Measurements from ENCODE around the gene AHI1. TPM values are rescaled to one million over a fixed set of nuclear protein-coding genes. Genes with fewer than 3 reads are reported as not detected.

The AHI1 gene
- total and polyA plus RNA-seq, 2 of the 13 experiments (the other 11 are each of a cell fraction or from before 2014, with no cell fraction given), result 7.2 to 18.6 TPM

- TF ChIP-seq PRDM15 (CRISPR knock-in tag; IDR thresholded peaks at IDR 0.05) (no peak), JUNB (CRISPR knock-in tag; IDR thresholded peaks at IDR 0.05; ENCODE audit: borderline replicate concordance) (no peak), ZNF800 (CRISPR knock-in tag; IDR thresholded peaks at IDR 0.05) (no peak), DNMT3B (CRISPR knock-in tag; conservative IDR thresholded peaks at IDR 0.05) (no peak), GABPA (IDR thresholded peaks at IDR 0.05; ENCODE audit: low read depth, low read length) (no peak), GABPA (CRISPR knock-in tag; IDR thresholded peaks at IDR 0.05; ENCODE audit: low read depth) (no peak)
These were observed 173.0 kb downstream of the AHI1 start (continued) for GRCh38 chr6:135324531-135324930.

- H2AFZ ChIP-seq (ENCODE audit: low read length), result no peak overlapping the region
- no peaks in the 10 kb centered on the region for H3K27me3 ChIP-seq (ENCODE audit: control insufficient read depth in 1 of 2, insufficient read depth in 2 of 2, low read length in 2 of 2)
- no peaks in the 10 kb centered on the region for H4K20me1 ChIP-seq (ENCODE audit: insufficient read depth, low read length)
- DNase-seq (ENCODE audit: low spot score), result no peak
- POLR2A ChIA-PET, result no interaction called here
- H3K4me3 ChIP-seq (replicated peaks in 1 of 3; ENCODE audit: insufficient read depth in 1 of 3, low read depth in 2 of 3, low read length in 3 of 3), result no peak overlapping the region
- CTCF ChIA-PET (ENCODE audit: low intra/inter-chr PET ratio, low total read pairs), result no interaction called here
- no peak overlapping the region for H3K27ac ChIP-seq (ENCODE audit: extremely low read length, insufficient read depth, low read length)
- H3K36me3 ChIP-seq (replicated peaks in 1 of 2; ENCODE audit: control insufficient read depth in 1 of 2, insufficient read depth in 2 of 2, low read length in 2 of 2), result no peaks in the 10 kb centered on the region
- H3K9me3 ChIP-seq (ENCODE audit: low read length), result no peaks in the 10 kb centered on the region
- no peak for ATAC-seq
- FAIRE-seq, result no peak
- intact Hi-C loops (cut with micrococcal nuclease; ENCODE audit: unreplicated experiment), result no loop called here
- WGBS (ENCODE audit: low lambda C conversion rate), result 93% methylated on average over 2 of the region's 2 CpGs
- no peak overlapping the region for H3K9ac ChIP-seq (ENCODE audit: insufficient read depth, low read depth, low read length)
- H3K79me2 ChIP-seq (ENCODE audit: insufficient read depth, low read length), result no peaks in the 10 kb centered on the region
- BruUV-seq (replicated peaks), result no TSS peak
- H3K4me1 ChIP-seq (ENCODE audit: insufficient read depth, low read length), result no peaks in the 10 kb centered on the region
- H3K4me2 ChIP-seq (ENCODE audit: low read depth, low read length), result no peak overlapping the region
- in situ Hi-C loops (cut with HindIII; ENCODE audit: extremely low pct_ligation_motif_present, low pct_unique_long_range_greater_than_20kb), result no loop called here
- TF ChIP-seq RBAK (CRISPR knock-in tag; IDR thresholded peaks at IDR 0.05) (no peak), ZNF281 (CRISPR knock-in tag; IDR thresholded peaks at IDR 0.05; ENCODE audit: borderline replicate concordance) (no peak), GTF2F1 (IDR thresholded peaks at IDR 0.05; ENCODE audit: low read length) (no peak), IRF9 (CRISPR knock-in tag; IDR thresholded peaks at IDR 0.05; ENCODE audit: borderline replicate concordance) (no peak), HDAC6 (IDR thresholded peaks at IDR 0.05; ENCODE audit: low read depth, low read length) (no peak), NR2F1 (CRISPR knock-in tag; IDR thresholded peaks at IDR 0.05) (no peak), KAT8 (CRISPR knock-in tag; IDR thresholded peaks at IDR 0.05) (no peak), BRCA1 (CRISPR knock-in tag; IDR thresholded peaks at IDR 0.05) (no peak)
These were observed 173.6 kb downstream of the AHI1 start for GRCh38 chr6:135323979-135324378.
